SH-SY5Y (cell line): Measurements from ENCODE around the gene CELSR3.

Experiments
- GATA2 ChIP-seq: IDR thresholded peaks from 2 replicates; pipeline ENCODE4 v1.6.1; 2011; ENCODE audit warnings: mild to moderate bottlenecking, low read depth, low read length
- GATA3 ChIP-seq: IDR thresholded peaks from 2 replicates; pipeline ENCODE4 v1.6.1; 2011; ENCODE audit warnings: low read depth, mild to moderate bottlenecking, low read length, moderate library complexity

GRCh38 chr3:48614044-48614443 lies 48.6 kb downstream of the CELSR3 start:
- TF ChIP-seq GATA2 = no peak
- TF ChIP-seq GATA3 = no peak
